Thoracic aorta (tissue), 2 donors: ENCODE data around the gene OSGIN1. TPM values are rescaled to one million over a fixed set of nuclear protein-coding genes. Genes with fewer than 3 reads are reported as not detected.
"Not testable (repeated sequence)": the region's sequence is repeated elsewhere in the genome, so short reads cannot be mapped to it uniquely, and the experiment has no call there.

Experiments used
- ATAC-seq: fragments of 150-250 bp; one replicate; pipeline ENCODE4 v1.8.0; 2017; ENCODE audit warnings: low read depth; ENCODE audit not compliant: insufficient number of reproducible peaks, low FRiP score
- DNase-seq: peaks from one replicate; pipeline ENCODE4 v3.0.0-alpha.2; 2020; ENCODE audit warnings: low spot score
- H3K27ac ChIP-seq, 2 donors: fragments of 200-600 bp; sonication (generic); 1 replicate in 1 of 2; 2 replicates in 1 of 2; pipeline ENCODE4 v1.5.1; 2016; ENCODE audit warnings: mild to moderate bottlenecking in 2 of 2, moderate library complexity in 2 of 2
- H3K27me3 ChIP-seq: fragments of 200-600 bp; sonication (generic); replicated peaks from 2 replicates; pipeline ENCODE4 v1.6.0; 2016; ENCODE audit warnings: mild to moderate bottlenecking; ENCODE audit not compliant: insufficient read depth
- H3K36me3 ChIP-seq: fragments of 200-600 bp; sonication (generic); one replicate; pipeline ENCODE4 v1.5.1; 2016
- H3K4me1 ChIP-seq, 2 donors: fragments of 200-600 bp; sonication (generic); 1 replicate in 1 of 2; 2 replicates in 1 of 2; pipeline versions ENCODE4 v1.5.1 to v1.6.0; 2016; ENCODE audit warnings: low read depth in 2 of 2, mild to moderate bottlenecking in 1 of 2; ENCODE audit not compliant: control insufficient read depth in 1 of 2
- H3K4me3 ChIP-seq: fragments of 200-600 bp; sonication (generic); 2 replicates; pipeline ENCODE4 v1.5.1; 2016; ENCODE audit warnings: mild to moderate bottlenecking
- H3K9me3 ChIP-seq: fragments of 200-600 bp; sonication (generic); 2 replicates; pipeline ENCODE4 v1.5.1; 2016
- CTCF ChIP-seq: fragments of 200-600 bp; sonication (generic); IDR thresholded peaks from one replicate; pipeline ENCODE4 v1.5.1; 2019; ENCODE audit warnings: antibody characterized with exemption
- total RNA-seq, 2 donors: library from RNA; depleted of rRNA; stranded (reverse); fragments of >200 nt; gene quantifications; one replicate each; pipeline versions ENCODE4 v1.1.0 to v1.2.3, GENCODE V29; 2016

The OSGIN1 gene
- total RNA-seq, 2 donors from 2014 or later: 3.7 to 16.2 TPM

- no peaks in the 10 kb centered on the region for H3K4me1 ChIP-seq
- no peak overlapping the region for H3K4me3 ChIP-seq
- ATAC-seq (no peak), DNase-seq (no peak)
- no peaks in the 10 kb centered on the region for H3K36me3 ChIP-seq
- H3K9me3 ChIP-seq: no peaks in the 10 kb centered on the region
- no peaks in the 10 kb centered on the region for H3K27me3 ChIP-seq
- no peak for TF ChIP-seq CTCF
- H3K27ac ChIP-seq: no peak overlapping the region
These were observed 14.8 kb upstream of the OSGIN1 start for GRCh38 chr16:83937922-83938885.

GRCh38 chr16:83939266-83939855 lies 13.7 kb upstream of the OSGIN1 start:
- no peak overlapping the region for H3K4me3 ChIP-seq
- no peaks in the 10 kb centered on the region for H3K9me3 ChIP-seq
- TF ChIP-seq CTCF: no peak
- no peaks in the 10 kb centered on the region for H3K36me3 ChIP-seq
- no peak for DNase-seq
- no peaks in the 10 kb centered on the region for H3K27me3 ChIP-seq
- ATAC-seq: no peak
- H3K27ac ChIP-seq: no peak overlapping the region
- no peaks in the 10 kb centered on the region for H3K4me1 ChIP-seq

GRCh38 chr16:83940119-83940518 lies 12.9 kb upstream of the OSGIN1 start:
- TF ChIP-seq CTCF: no peak
- ATAC-seq (no peak), DNase-seq (no peak)
- no peaks in the 10 kb centered on the region for H3K36me3 ChIP-seq
- H3K27ac ChIP-seq: no peak overlapping the region
- no peaks in the 10 kb centered on the region for H3K4me1 ChIP-seq
- no peak overlapping the region for H3K4me3 ChIP-seq
- no peaks in the 10 kb centered on the region for H3K9me3 ChIP-seq
- H3K27me3 ChIP-seq: no peaks in the 10 kb centered on the region

GRCh38 chr16:83940630-83941378 lies 12.2 kb upstream of the OSGIN1 start:
- Histone ChIP-seq H3K4me1 (no peaks in the 10 kb centered on the region), H3K9me3 (no peaks in the 10 kb centered on the region), H3K36me3 (no peaks in the 10 kb centered on the region), H3K27ac (no peak overlapping the region), H3K4me3 (no peak overlapping the region), H3K27me3 (no peaks in the 10 kb centered on the region)
- TF ChIP-seq CTCF: no peak
- ATAC-seq (no peak), DNase-seq (no peak)

GRCh38 chr16:83941546-83941945 lies 11.5 kb upstream of the OSGIN1 start:
- not testable (repeated sequence) for H3K27me3 ChIP-seq, DNase-seq, H3K27ac ChIP-seq, H3K9me3 ChIP-seq, H3K36me3 ChIP-seq, H3K4me1 ChIP-seq, H3K4me3 ChIP-seq, ATAC-seq
